MM.1S (cell line): ENCODE measurements around the gene FUOM.

ENCODE experiments used
- DNase-seq: peaks from one replicate; pipeline ENCODE4 v3.0.0-alpha.2; 2015
- H2AFZ ChIP-seq: fragments of 300-600 bp; sonication (generic); 2 replicates; pipeline ENCODE4 v1.6.0; 2016; ENCODE audit warnings: antibody characterized with exemption, low read length
- H3F3A ChIP-seq: fragments of 300-600 bp; sonication (generic); 2 replicates; pipeline ENCODE4 v1.6.1; 2016; ENCODE audit warnings: mild to moderate bottlenecking, antibody characterized with exemption, low read length, moderate library complexity, mixed read lengths; ENCODE audit not compliant: insufficient read depth
- H3K27ac ChIP-seq: fragments of 300-600 bp; sonication (generic); 2 replicates; pipeline ENCODE4 v1.5.1; 2016; ENCODE audit warnings: mild to moderate bottlenecking, low read length
- H3K27me3 ChIP-seq: fragments of 300-600 bp; sonication (generic); replicated peaks from 2 replicates; pipeline ENCODE4 v1.6.0; 2016; ENCODE audit warnings: low read length; ENCODE audit not compliant: insufficient read depth
- H3K36me3 ChIP-seq: fragments of 300-600 bp; sonication (generic); replicated peaks from 2 replicates; pipeline ENCODE4 v1.6.1; 2016; ENCODE audit warnings: mild to moderate bottlenecking, low read length, mixed read lengths; ENCODE audit not compliant: insufficient read depth
- H3K4me1 ChIP-seq: fragments of 300-600 bp; sonication (generic); 2 replicates; pipeline ENCODE4 v1.6.1; 2016; ENCODE audit warnings: low read length, mixed read lengths
- H3K4me2 ChIP-seq: fragments of 300-600 bp; sonication (generic); 2 replicates; pipeline ENCODE4 v1.6.0; 2016; ENCODE audit warnings: low read depth, low read length
- H3K4me3 ChIP-seq: fragments of 300-600 bp; sonication (generic); 2 replicates; pipeline ENCODE4 v1.5.1; 2016; ENCODE audit warnings: low read length, mixed read lengths
- H3K79me2 ChIP-seq: fragments of 300-600 bp; sonication (generic); 2 replicates; pipeline ENCODE4 v1.6.1; 2016; ENCODE audit warnings: mixed run types, low read length, mixed read lengths
- H3K9ac ChIP-seq: fragments of 300-600 bp; sonication (generic); 2 replicates; pipeline ENCODE4 v1.6.1; 2016; ENCODE audit warnings: low read length, mixed read lengths
- H3K9me2 ChIP-seq: fragments of 300-600 bp; sonication (generic); replicated peaks from 2 replicates; pipeline ENCODE4 v1.6.1; 2016; ENCODE audit warnings: mild to moderate bottlenecking, low read length, mixed read lengths; ENCODE audit not compliant: insufficient read depth
- H3K9me3 ChIP-seq: fragments of 300-600 bp; sonication (generic); replicated peaks from 2 replicates; pipeline ENCODE4 v1.6.1; 2016; ENCODE audit warnings: mild to moderate bottlenecking, low read length, mixed read lengths; ENCODE audit not compliant: insufficient read depth
- H4K20me1 ChIP-seq: fragments of 300-600 bp; sonication (generic); 2 replicates; pipeline ENCODE4 v1.6.1; 2016; ENCODE audit warnings: mild to moderate bottlenecking, low read length, moderate library complexity, mixed read lengths; ENCODE audit not compliant: insufficient read depth
- EZH2 ChIP-seq: fragments of 300-600 bp; sonication (generic); optimal IDR thresholded peaks from 2 replicates; pipeline ENCODE3; 2017; ENCODE audit warnings: low read depth, mild to moderate bottlenecking, antibody characterized with exemption, low read length, mixed read lengths
- EZH2phosphoT487 ChIP-seq: fragments of 300-600 bp; sonication (generic); IDR thresholded peaks from 2 replicates; pipeline ENCODE4 v1.6.1; 2018; ENCODE audit warnings: antibody characterized with exemption, low read length
- TF ChIP-seq, protein P1 (sequence below): fragments of 300-600 bp; sonication (generic); IDR thresholded peaks from 2 replicates; pipeline ENCODE4 v1.5.1; 2016; ENCODE audit warnings: antibody characterized with exemption, low read length, mixed read lengths

Gene FUOM

DNA sequence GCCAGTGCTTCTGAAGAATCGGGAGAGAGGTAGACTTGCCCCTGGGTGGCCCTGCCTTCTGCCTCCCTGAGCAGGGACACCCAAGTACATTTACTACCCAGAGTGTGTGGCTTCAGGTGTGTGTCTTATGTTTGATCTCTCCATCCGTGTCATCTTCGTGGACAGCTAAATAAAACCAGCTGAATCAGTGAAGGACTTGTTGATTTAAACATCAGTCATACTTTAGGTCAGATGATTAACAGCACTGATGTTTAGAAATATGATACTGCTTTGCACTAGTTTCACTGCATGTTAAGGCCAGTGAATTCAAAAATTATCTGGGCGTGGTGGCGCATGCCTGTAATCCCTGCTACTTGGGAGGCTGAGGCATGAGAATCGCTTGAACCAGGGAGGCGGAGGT lies 40.1 kb upstream of the FUOM start:
- Histone ChIP-seq H3K27me3 (no peaks in the 10 kb centered on the region), H3K9ac (no peak overlapping the region), H3K27ac (no peak overlapping the region), H3K4me2 (no peak overlapping the region), H3K9me3 (no peaks in the 10 kb centered on the region), H3K9me2 (no peaks in the 10 kb centered on the region), H3K79me2 (peaks cover 55% of the 10 kb centered on the region), H3K4me3 (no peak overlapping the region), H3F3A (peaks cover 19% of the 10 kb centered on the region), H4K20me1 (no peaks in the 10 kb centered on the region), H3K36me3 (peaks cover 12% of the 10 kb centered on the region), H3K4me1 (peaks cover 22% of the 10 kb centered on the region), H2AFZ (no peak overlapping the region)
- TF ChIP-seq EZH2phosphoT487, result no peak
- TF ChIP-seq, protein P1, sequence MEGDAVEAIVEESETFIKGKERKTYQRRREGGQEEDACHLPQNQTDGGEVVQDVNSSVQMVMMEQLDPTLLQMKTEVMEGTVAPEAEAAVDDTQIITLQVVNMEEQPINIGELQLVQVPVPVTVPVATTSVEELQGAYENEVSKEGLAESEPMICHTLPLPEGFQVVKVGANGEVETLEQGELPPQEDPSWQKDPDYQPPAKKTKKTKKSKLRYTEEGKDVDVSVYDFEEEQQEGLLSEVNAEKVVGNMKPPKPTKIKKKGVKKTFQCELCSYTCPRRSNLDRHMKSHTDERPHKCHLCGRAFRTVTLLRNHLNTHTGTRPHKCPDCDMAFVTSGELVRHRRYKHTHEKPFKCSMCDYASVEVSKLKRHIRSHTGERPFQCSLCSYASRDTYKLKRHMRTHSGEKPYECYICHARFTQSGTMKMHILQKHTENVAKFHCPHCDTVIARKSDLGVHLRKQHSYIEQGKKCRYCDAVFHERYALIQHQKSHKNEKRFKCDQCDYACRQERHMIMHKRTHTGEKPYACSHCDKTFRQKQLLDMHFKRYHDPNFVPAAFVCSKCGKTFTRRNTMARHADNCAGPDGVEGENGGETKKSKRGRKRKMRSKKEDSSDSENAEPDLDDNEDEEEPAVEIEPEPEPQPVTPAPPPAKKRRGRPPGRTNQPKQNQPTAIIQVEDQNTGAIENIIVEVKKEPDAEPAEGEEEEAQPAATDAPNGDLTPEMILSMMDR, result no peak
- TF ChIP-seq EZH2, result no peak
- DNase-seq, result no peak

DNA sequence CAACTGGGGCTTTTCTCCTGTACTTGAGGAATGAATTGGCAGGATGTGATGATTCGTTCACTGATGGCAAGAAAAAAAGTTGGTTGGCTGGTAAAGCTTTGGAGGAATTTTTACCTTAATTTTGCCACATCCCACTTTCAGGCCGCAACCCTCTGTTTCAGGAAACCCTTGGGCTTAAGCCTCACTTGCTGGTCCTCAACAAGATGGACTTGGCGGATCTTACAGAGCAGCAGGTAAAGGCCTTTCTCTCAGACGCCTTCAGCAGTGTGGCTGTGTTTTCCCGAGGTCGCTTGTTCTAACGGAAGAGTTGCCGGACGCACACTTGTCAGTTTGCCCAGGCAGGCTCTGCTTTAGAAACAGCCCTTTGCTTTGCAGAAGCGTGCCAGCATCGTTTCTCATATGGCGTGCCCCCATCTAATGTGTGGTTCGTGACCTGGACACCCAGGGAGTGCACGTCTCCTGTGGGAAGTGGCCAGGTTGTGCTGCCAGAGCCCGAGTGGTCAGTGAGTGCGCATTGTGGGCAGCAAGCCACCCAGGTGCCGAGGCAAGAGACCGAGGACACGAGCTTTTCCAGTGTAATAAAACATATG lies 38.3 kb upstream of the FUOM start:
- H2AFZ ChIP-seq, result no peak overlapping the region
- peaks cover 14% of the 10 kb centered on the region for H3F3A ChIP-seq
- no peak overlapping the region for H3K4me3 ChIP-seq
- no peak overlapping the region for H3K27ac ChIP-seq
- H3K4me2 ChIP-seq, result no peak overlapping the region
- H3K9ac ChIP-seq, result no peak overlapping the region
- H3K79me2 ChIP-seq, result peaks cover 42% of the 10 kb centered on the region
- peaks cover 2% of the 10 kb centered on the region; the same call in 1 of the 2 replicates for H3K36me3 ChIP-seq
- peaks cover 21% of the 10 kb centered on the region for H3K4me1 ChIP-seq
- no peaks in the 10 kb centered on the region for H4K20me1 ChIP-seq
- DNase-seq, result no peak
- H3K9me2 ChIP-seq, result no peaks in the 10 kb centered on the region
- TF ChIP-seq EZH2, result no peak
- TF ChIP-seq, protein P1, result no peak
- no peak for TF ChIP-seq EZH2phosphoT487
- H3K9me3 ChIP-seq, result no peaks in the 10 kb centered on the region
- H3K27me3 ChIP-seq, result no peaks in the 10 kb centered on the region

DNA sequence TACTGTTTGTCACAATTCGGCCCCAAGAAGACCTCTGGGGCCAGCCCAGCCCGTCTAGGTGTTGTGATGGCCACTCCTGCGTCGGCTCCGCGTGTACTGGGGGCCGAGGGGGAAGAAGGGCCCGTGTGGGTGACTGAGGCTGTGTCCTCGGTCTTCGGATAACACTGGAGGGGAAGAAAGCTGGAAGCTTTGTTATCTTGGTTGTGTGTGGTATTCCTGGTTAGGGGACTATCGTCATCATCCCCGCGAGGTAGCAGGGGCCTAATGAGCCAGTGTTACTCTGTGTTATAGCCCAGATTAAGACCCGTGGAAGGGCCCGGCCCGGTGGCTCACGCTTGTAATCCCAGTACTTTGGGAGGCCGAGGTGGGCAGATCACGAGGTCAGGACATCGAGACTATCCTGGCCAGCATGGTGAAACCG lies 37.0 kb upstream of the FUOM start:
- DNase-seq, result no peak
- Histone ChIP-seq H3K4me3 (peak overlapping the region; percentile 94), H3K79me2 (peaks cover 43% of the 10 kb centered on the region), H3K9me2 (no peaks in the 10 kb centered on the region), H3K27me3 (no peaks in the 10 kb centered on the region), H3K9ac (peak overlapping the region; percentile 93), H3K4me1 (peaks cover 24% of the 10 kb centered on the region), H2AFZ (peak overlapping the region; percentile 63), H3K36me3 (peaks cover 2% of the 10 kb centered on the region; the same call in 1 of the 2 replicates), H3K27ac (peak overlapping the region; percentile 80; the same call in 1 of the 2 replicates), H4K20me1 (no peaks in the 10 kb centered on the region), H3K4me2 (peak overlapping the region; percentile 85), H3K9me3 (no peaks in the 10 kb centered on the region), H3F3A (peaks cover 13% of the 10 kb centered on the region)
- TF ChIP-seq, protein P1, result no peak
- no peak for TF ChIP-seq EZH2
- no peak for TF ChIP-seq EZH2phosphoT487
